K562 (cell line): Measurements from ENCODE around the gene MTMR6.

Experiments used
- CTCF ChIP-seq, 3 experiments: IDR thresholded peaks in 2 of 3; conservative IDR thresholded peaks in 1 of 3; 2 replicates each; pipeline ENCODE4 v1.5.1; 2011 to 2012; ENCODE audit warnings: low read length in 3 of 3, mild to moderate bottlenecking in 3 of 3, control low read depth in 2 of 3, improper control_type of control experiment in 1 of 3, inconsistent platforms in 1 of 3, low read depth in 1 of 3, mixed read lengths in 1 of 3, moderate library complexity in 1 of 3; ENCODE audit not compliant: insufficient read depth in 2 of 3
- EZH2 ChIP-seq: IDR thresholded peaks from 2 replicates; pipeline ENCODE4 v1.6.1; 2012; ENCODE audit warnings: low read depth, mild to moderate bottlenecking, inconsistent platforms, low read length, borderline replicate concordance
- LARP7 ChIP-seq: fragments of 450-650 bp; IDR thresholded peaks from 2 replicates; pipeline ENCODE4 v1.6.1; 2016
- MYC ChIP-seq, 2 experiments: fragments of 250-450 bp in 1 of 2; sonication (Bioruptor Pico) in 1 of 2; IDR thresholded peaks; 2 replicates each; pipeline versions ENCODE4 v1.5.1 to v1.6.1; 2012 to 2021; ENCODE audit warnings: low read depth in 2 of 2, borderline replicate concordance in 1 of 2, improper control_type of control experiment in 1 of 2, low read length in 1 of 2, mild to moderate bottlenecking in 1 of 2, moderate library complexity in 1 of 2
- SRSF9 ChIP-seq: fragments of 200-400 bp; formaldehyde crosslinking; IDR thresholded peaks from 2 replicates; pipeline ENCODE4 v1.6.1; 2017; ENCODE audit warnings: low read depth, low read length, borderline replicate concordance
- TCF7L2 ChIP-seq: fragments of 150-350 bp; IDR thresholded peaks from 2 replicates; pipeline ENCODE4 v1.6.1; 2016; ENCODE audit warnings: low read depth, mild to moderate bottlenecking, low read length, moderate library complexity
- TRIM24 ChIP-seq, 2 experiments: fragments of 450-650 bp; IDR thresholded peaks; 2 replicates each; pipeline ENCODE4 v1.6.1; 2016
- USF1 ChIP-seq: sonication (generic); formaldehyde crosslinking; IDR thresholded peaks from 2 replicates; pipeline ENCODE4 v1.9.0; 2022; ENCODE audit warnings: mild to moderate bottlenecking, missing genetic modification reagents
- ZNF280B ChIP-seq: fragments of 250-450 bp; sonication (Bioruptor Pico); IDR thresholded peaks from 2 replicates; pipeline ENCODE4 v1.5.1; 2021; ENCODE audit warnings: mild to moderate bottlenecking
- ZNF511 ChIP-seq: sonication (generic); formaldehyde crosslinking; IDR thresholded peaks from 2 replicates; pipeline ENCODE4 v1.8.0; 2022; ENCODE audit warnings: mild to moderate bottlenecking, missing genetic modification reagents
- ZNF639 ChIP-seq, 2 experiments: fragments of 200-800 bp in 1 of 2; sonication (Bioruptor generic) in 1 of 2; sonication (generic) in 1 of 2; formaldehyde crosslinking in 1 of 2; IDR thresholded peaks in 1 of 2; conservative IDR thresholded peaks in 1 of 2; 2 replicates each; pipeline versions ENCODE4 v1.5.0 to v1.6.1; 2016 to 2020; ENCODE audit warnings: missing compliant biosample characterization in 1 of 2, missing genetic modification characterization in 1 of 2, missing genetic modification reagents in 1 of 2

GRCh38 chr13:25330541-25330940, 43.3 kb upstream of the MTMR6 start:
- TF ChIP-seq TCF7L2 = no peak
- no peak for TF ChIP-seq ZNF511 (CRISPR knock-in tag)
- TF ChIP-seq EZH2 = no peak
- no peak for TF ChIP-seq SRSF9
- no peak for TF ChIP-seq CTCF (IDR thresholded peaks at IDR 0.05 in 2 of 3, conservative IDR thresholded peaks at IDR 0.05 in 1 of 3; ENCODE audit: insufficient read depth in 2 of 3, low read depth in 1 of 3, low read length in 3 of 3)
- no peak for TF ChIP-seq MYC (IDR thresholded peaks at IDR 0.05; ENCODE audit: low read depth, low read length)
- TF ChIP-seq MYC (CRISPR knock-in tag; IDR thresholded peaks at IDR 0.05; ENCODE audit: borderline replicate concordance, low read depth) = no peak
- no peak for TF ChIP-seq LARP7
- no peak for TF ChIP-seq ZNF280B (CRISPR knock-in tag)
- no peak for TF ChIP-seq TRIM24 (IDR thresholded peaks at IDR 0.05)
- no peak for TF ChIP-seq USF1
- no peak for TF ChIP-seq ZNF639 (CRISPR knock-in tag; conservative IDR thresholded peaks at IDR 0.05 in 1 of 2, IDR thresholded peaks at IDR 0.05 in 1 of 2)
